ENCODE measurements around the gene SAMD4B. TPM values are rescaled to one million over a fixed set of nuclear protein-coding genes. Genes with fewer than 3 reads are reported as not detected.

Gene SAMD4B
- total RNA-seq, 1 experiment from 2014 or later = 135 TPM

DNA sequence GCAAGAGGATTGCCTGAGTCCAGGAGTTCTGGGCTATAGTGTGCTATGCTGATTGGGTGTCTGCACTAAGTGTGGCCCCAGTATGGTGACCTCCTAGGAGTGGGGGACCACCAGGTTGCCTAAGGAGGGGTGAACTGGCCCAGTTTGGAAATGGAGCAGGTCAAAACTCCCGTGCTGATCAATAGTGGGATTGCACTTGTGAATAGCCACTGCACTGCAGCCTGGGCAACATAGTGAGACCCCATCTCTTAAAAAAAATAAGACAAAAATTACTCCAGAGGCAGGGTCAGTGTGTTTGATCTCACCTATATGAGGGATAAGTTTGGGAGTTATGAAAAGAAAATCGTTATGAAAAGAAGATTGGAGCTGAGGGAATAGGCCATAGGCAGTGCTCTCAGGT, 27.0 kb downstream of the SAMD4B start:
- Histone ChIP-seq H2AK5ac (ENCODE audit: insufficient read length, low read length) (no peak overlapping the region), H2BK20ac (ENCODE audit: low read depth, low read length, poor library complexity, severe bottlenecking) (no peak overlapping the region), H3T11ph (ENCODE audit: low read length) (no peak overlapping the region), H3K4me2 (ENCODE audit: insufficient read depth, insufficient read length, low read length) (no peak overlapping the region), H3K9me3 (ENCODE audit: control insufficient read depth, low read depth, low read length) (no peaks in the 10 kb centered on the region), H2AFZ (ENCODE audit: low read length) (no peak overlapping the region), H3K79me2 (ENCODE audit: insufficient read depth, low read length) (no peaks in the 10 kb centered on the region), H3K4ac (ENCODE audit: low read depth, low read length) (no peak overlapping the region), H4K20me1 (ENCODE audit: control insufficient read depth, insufficient read depth, insufficient read length) (no peaks in the 10 kb centered on the region), H3K27me3 (ENCODE audit: insufficient read depth, low read length) (no peaks in the 10 kb centered on the region), H2BK120ac (ENCODE audit: low read depth, low read length, poor library complexity, severe bottlenecking) (no peak overlapping the region), H3K23me2 (ENCODE audit: insufficient read length, low read depth, low read length, poor library complexity, severe bottlenecking) (no peaks in the 10 kb centered on the region), H2BK12ac (ENCODE audit: insufficient read length, low read depth, low read length) (no peak overlapping the region), H3K56ac (ENCODE audit: insufficient read length, low read depth, low read length) (no peak overlapping the region), H3K79me1 (ENCODE audit: insufficient read depth, low read depth, low read length, poor library complexity, severe bottlenecking) (no peaks in the 10 kb centered on the region), H3K14ac (ENCODE audit: insufficient read depth, low read length) (no peak overlapping the region), H3K27ac (ENCODE audit: insufficient read length, low read depth, low read length) (no peak overlapping the region), H3K9ac (ENCODE audit: extremely low read depth, insufficient read length, low read length) (no peak overlapping the region), H3K23ac (ENCODE audit: insufficient read length, low read depth, low read length) (no peak overlapping the region), H3K4me1 (ENCODE audit: insufficient read depth, low read length) (no peaks in the 10 kb centered on the region), H4K8ac (replicated peaks; ENCODE audit: insufficient read length, low read depth, low read length) (no peak overlapping the region), H4K5ac (ENCODE audit: insufficient read length, low read depth, low read length) (no peak overlapping the region), H4K91ac (ENCODE audit: insufficient read length, low read depth, low read length) (no peak overlapping the region), H2BK5ac (ENCODE audit: insufficient read length, low read length) (no peak overlapping the region), H2BK15ac (ENCODE audit: low read depth, low read length) (no peak overlapping the region), H3K18ac (ENCODE audit: insufficient read length, low read depth, low read length) (no peak overlapping the region)
- no peak for DNase-seq
- no CpG with 5 or more reads among the region's 2 CpGs for WGBS (ENCODE audit: extremely low coverage, insufficient read length, low lambda C conversion rate)
- Mint-ChIP-seq H3K27me3 (ENCODE audit: low read depth) (no peaks in the 10 kb centered on the region; the same call in 1 of the 2 replicates), H3K9me3 (no peaks in the 10 kb centered on the region; a peak in 1 of 5 replicates), H3K36me3 (ENCODE audit: insufficient read depth in 1 of 3, low read depth in 3 of 3) (peaks cover 37 to 69% (median 54%) of the 10 kb centered on the region in 3 experiments), H3K27ac (no peak overlapping the region), H3K4me1 (no peaks in the 10 kb centered on the region), H3K4me3 (no peak overlapping the region)
- TF ChIP-seq CTCF (conservative IDR thresholded peaks at IDR 0.05) = no peak
